Spleen (tissue), 7 donors: Measurements from ENCODE around the gene MEOX1.

Source experiments
- CTCF ChIP-seq, 11 experiments: fragments of 200-600 bp in 7 of 11; fragments of 450-650 bp in 4 of 11; sonication (generic) in 4 of 11; IDR thresholded peaks in 8 of 11; conservative IDR thresholded peaks in 3 of 11; 1 replicate in 7 of 11; 2 replicates in 4 of 11; pipeline versions ENCODE4 v1.4.0 to v1.8.0; 2016 to 2021; ENCODE audit warnings: antibody characterized with exemption in 11 of 11, inconsistent platforms in 4 of 11, mild to moderate bottlenecking in 1 of 11
- POLR2A ChIP-seq, 3 donors: fragments of 450-650 bp; IDR thresholded peaks; one replicate each; pipeline ENCODE4 v1.5.1; 2017; ENCODE audit warnings: antibody characterized with exemption in 3 of 3, mild to moderate bottlenecking in 1 of 3
- POLR2AphosphoS5 ChIP-seq, 3 donors: sonication (generic); formaldehyde crosslinking; IDR thresholded peaks; one replicate each; pipeline ENCODE4 v1.5.1; 2017; ENCODE audit warnings: antibody characterized with exemption in 3 of 3
- donor health status: DM: no; HTN: no; CAD: no; lungs with moderate emphysema.
- donor health status: DM: no; HTN: no; CAD: no.
- donor health status: DM: no; HTN: no; CAD: no.

GRCh38 chr17:43641416-43641815 lies 20.3 kb downstream of the MEOX1 start:
- no peak for TF ChIP-seq POLR2A (IDR thresholded peaks at IDR 0.05)
- no peak for TF ChIP-seq CTCF (IDR thresholded peaks at IDR 0.05 in 8 of 11, conservative IDR thresholded peaks at IDR 0.05 in 3 of 11)
- no peak for TF ChIP-seq POLR2AphosphoS5 (IDR thresholded peaks at IDR 0.05)
